Lower lobe of right lung (tissue), 2 donors: Measurements from ENCODE around the gene MAP3K5. TPM values are rescaled to one million over a fixed set of nuclear protein-coding genes. Genes with fewer than 3 reads are reported as not detected.

Source experiments
- ATAC-seq, 2 donors: fragments of 200-7000 bp; cut with Tn5 transposase; one replicate each; pipeline ENCODE4 v1.9.1; 2020 to 2022; ENCODE audit warnings: mild to moderate bottlenecking in 2 of 2, moderate library complexity in 2 of 2
- DNase-seq: peaks from one replicate; pipeline ENCODE4 v3.0.0-alpha.2; 2020
- H3K27ac ChIP-seq: fragments of 200-600 bp; one replicate; pipeline ENCODE4 v1.8.0; 2022
- H3K27me3 ChIP-seq: fragments of 200-600 bp; one replicate; pipeline ENCODE4 v1.8.0; 2022; ENCODE audit warnings: low read depth
- H3K36me3 ChIP-seq: fragments of 200-600 bp; one replicate; pipeline ENCODE4 v1.8.0; 2022; ENCODE audit warnings: mild to moderate bottlenecking
- H3K4me1 ChIP-seq: fragments of 200-600 bp; one replicate; pipeline ENCODE4 v1.8.0; 2022
- H3K4me3 ChIP-seq: fragments of 200-600 bp; one replicate; pipeline ENCODE4 v1.8.0; 2022; ENCODE audit warnings: mild to moderate bottlenecking
- H3K9me3 ChIP-seq: fragments of 200-600 bp; one replicate; pipeline ENCODE4 v1.8.0; 2022
- CTCF ChIP-seq: fragments of 200-600 bp; IDR thresholded peaks from one replicate; pipeline ENCODE4 v1.8.0; 2022; ENCODE audit warnings: antibody characterized with exemption, mild to moderate bottlenecking
- intact Hi-C: fragments of 100-400 bp; cut with DNase I; formaldehyde crosslinking; loops from one replicate; pipeline ENCODE4 v1.11.0; 2022
- total RNA-seq: library from RNA; stranded (reverse); fragmentation: NEBNext Ultra II Directional; extraction: Animal tissue kit (Norgen Biotek cat#: 25700); gene quantifications from one replicate; pipeline ENCODE4 v1.2.1, GENCODE V29; 2021
- donor health status: DM: no; HTN: yes; CAD: no; lungs with severe emphysema.

Gene MAP3K5
- total RNA-seq, 1 donor from 2014 or later = 32.0 TPM

DNA sequence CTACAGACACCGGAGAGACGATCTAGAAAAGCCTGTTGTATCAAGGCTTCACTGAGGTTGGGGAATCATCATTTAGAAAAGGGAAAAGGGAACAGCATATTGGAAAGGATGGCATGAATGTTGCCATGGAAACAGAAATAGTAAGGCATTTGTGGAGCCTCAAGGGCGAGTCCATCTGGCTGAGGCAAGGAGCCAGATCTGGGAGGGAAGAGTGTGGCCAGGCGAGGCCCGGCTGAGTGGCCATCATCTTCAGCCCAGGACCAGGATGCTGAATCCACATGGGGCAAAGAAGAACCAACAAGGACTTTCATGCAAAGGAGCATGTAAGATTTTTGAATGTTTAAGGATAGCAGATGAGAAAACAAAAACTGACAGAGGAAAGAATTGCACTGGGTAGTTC is 85.8 kb downstream of the MAP3K5 start:
- H3K27me3 ChIP-seq = no peaks in the 10 kb centered on the region
- DNase-seq (no peak), ATAC-seq (no peak)
- no peak overlapping the region for H3K4me3 ChIP-seq
- no peaks in the 10 kb centered on the region for H3K9me3 ChIP-seq
- intact Hi-C loops = no loop called here
- no peak for TF ChIP-seq CTCF
- no peaks in the 10 kb centered on the region for H3K36me3 ChIP-seq
- H3K27ac ChIP-seq = no peak overlapping the region
- H3K4me1 ChIP-seq = no peaks in the 10 kb centered on the region

- no peak for TF ChIP-seq CTCF
Observed at GRCh38 chr6:136703331-136703865, 88.9 kb downstream of the MAP3K5 start.

GRCh38 chr6:136701045-136701444 is 91.2 kb downstream of the MAP3K5 start:
- no peak for DNase-seq
- no peak for ATAC-seq

More at GRCh38 chr6:136703331-136703865, 88.9 kb downstream of the MAP3K5 start:
- Histone ChIP-seq H3K9me3 (no peaks in the 10 kb centered on the region), H3K27me3 (no peaks in the 10 kb centered on the region), H3K4me3 (no peak overlapping the region), H3K36me3 (peaks cover under 1% of the 10 kb centered on the region), H3K4me1 (no peaks in the 10 kb centered on the region), H3K27ac (no peak overlapping the region)
- DNase-seq (no peak), ATAC-seq (no peak)
- intact Hi-C loops = no loop called here

GRCh38 chr6:136699358-136699757 is 92.9 kb downstream of the MAP3K5 start:
- H3K4me1 ChIP-seq = peaks cover 12% of the 10 kb centered on the region
- no peaks in the 10 kb centered on the region for H3K9me3 ChIP-seq
- intact Hi-C loops = no loop called here
- no peak for TF ChIP-seq CTCF
- no peak overlapping the region for H3K27ac ChIP-seq
- no peak overlapping the region for H3K4me3 ChIP-seq
- H3K27me3 ChIP-seq = no peaks in the 10 kb centered on the region
- peaks cover 14% of the 10 kb centered on the region for H3K36me3 ChIP-seq
- DNase-seq (no peak), ATAC-seq (no peak)

More at GRCh38 chr6:136701045-136701444, 91.2 kb downstream of the MAP3K5 start:
- Histone ChIP-seq H3K36me3 (peaks cover 10% of the 10 kb centered on the region), H3K4me3 (no peak overlapping the region), H3K4me1 (peaks cover under 1% of the 10 kb centered on the region), H3K9me3 (no peaks in the 10 kb centered on the region), H3K27me3 (no peaks in the 10 kb centered on the region), H3K27ac (no peak overlapping the region)
- no peak for TF ChIP-seq CTCF
- intact Hi-C loops = no loop called here

GRCh38 chr6:136696783-136697364 is 95.4 kb downstream of the MAP3K5 start:
- peak overlapping the region; percentile 33 for H3K27ac ChIP-seq
- DNase-seq = no peak
- no peak for TF ChIP-seq CTCF
- H3K9me3 ChIP-seq = no peaks in the 10 kb centered on the region
- H3K4me1 ChIP-seq = peaks cover 12% of the 10 kb centered on the region
- intact Hi-C loops = no loop called here
- no peaks in the 10 kb centered on the region for H3K27me3 ChIP-seq
- H3K36me3 ChIP-seq = peaks cover 31% of the 10 kb centered on the region
- ATAC-seq = no peak
- H3K4me3 ChIP-seq = no peak overlapping the region
